ENCODE data around the gene ST3GAL3.
"Not testable (repeated sequence)": the region's sequence is repeated elsewhere in the genome, so short reads cannot be mapped to it uniquely, and the experiment has no call there.

Gene ST3GAL3

GRCh38 chr1:43832255-43832654 lies 124.9 kb downstream of the ST3GAL3 start:
- TF ChIP-seq ZNF274 (IDR thresholded peaks at IDR 0.05; ENCODE audit: low read depth, low read length): no peak
- Histone ChIP-seq H3K4me1 (ENCODE audit: insufficient read depth, insufficient read length) (peaks cover 19% of the 10 kb centered on the region), H3K9me3 (ENCODE audit: insufficient read depth, low read length) (no peaks in the 10 kb centered on the region), H3K36me3 (ENCODE audit: insufficient read depth, insufficient read length, low read length) (peaks cover 4% of the 10 kb centered on the region), H3K4me3 (ENCODE audit: insufficient read length, low read depth) (no peak overlapping the region), H3K9ac (ENCODE audit: insufficient read length, low read depth) (no peak overlapping the region), H3K27me3 (ENCODE audit: insufficient read depth, insufficient read length) (no peaks in the 10 kb centered on the region)
- DNase-seq (ENCODE audit: low read depth, low spot score): no peak

DNA sequence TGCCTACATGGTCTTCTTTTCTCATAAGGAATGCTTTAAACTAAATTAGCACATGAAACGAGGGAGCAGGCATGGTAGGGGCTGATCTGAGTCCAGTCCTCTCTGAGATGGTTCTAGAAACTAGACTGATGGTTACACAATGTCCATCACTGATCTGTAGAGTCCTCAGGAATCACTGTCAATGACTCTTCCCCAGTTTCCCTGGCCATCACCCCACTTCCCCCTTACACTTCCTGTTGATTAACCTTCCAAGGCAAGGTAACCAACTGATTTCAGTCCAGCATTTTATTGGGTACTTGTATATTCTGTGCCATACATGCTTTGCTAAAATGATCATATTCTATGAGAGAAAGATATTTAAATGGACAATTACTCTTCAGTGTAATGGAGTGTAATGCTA lies 125.7 kb downstream of the ST3GAL3 start:
- H3K9ac ChIP-seq (ENCODE audit: insufficient read length, low read depth): no peak overlapping the region
- TF ChIP-seq ZNF274 (IDR thresholded peaks at IDR 0.05; ENCODE audit: low read depth, low read length) (no peak), YY1 (IDR thresholded peaks at IDR 0.05; ENCODE audit: insufficient read depth, insufficient read length) (no peak), SUZ12 (IDR thresholded peaks at IDR 0.05; ENCODE audit: extremely low read depth, insufficient read depth, insufficient read length) (no peak)
- no peaks in the 10 kb centered on the region for H3K27me3 ChIP-seq (ENCODE audit: insufficient read depth, insufficient read length)
- no peak overlapping the region for H3K4me3 ChIP-seq (ENCODE audit: insufficient read length, low read depth)
- DNase-seq (ENCODE audit: low read depth, low spot score): no peak
- H3K4me1 ChIP-seq (ENCODE audit: insufficient read depth, insufficient read length): peaks cover 19% of the 10 kb centered on the region
- H3K9me3 ChIP-seq (ENCODE audit: insufficient read depth, low read length): no peaks in the 10 kb centered on the region
- peaks cover 5% of the 10 kb centered on the region for H3K36me3 ChIP-seq (ENCODE audit: insufficient read depth, insufficient read length, low read length)

GRCh38 chr1:43833902-43834279 lies 126.6 kb downstream of the ST3GAL3 start:
- H3K9me3 ChIP-seq (ENCODE audit: insufficient read depth, low read length); H3K36me3 ChIP-seq (ENCODE audit: insufficient read depth, insufficient read length, low read length); H3K4me3 ChIP-seq (ENCODE audit: insufficient read length, low read depth); H3K27me3 ChIP-seq (ENCODE audit: insufficient read depth, insufficient read length); DNase-seq (ENCODE audit: low read depth, low spot score); H3K9ac ChIP-seq (ENCODE audit: insufficient read length, low read depth): not testable (repeated sequence)
- peaks cover 19% of the 10 kb centered on the region for H3K4me1 ChIP-seq (ENCODE audit: insufficient read depth, insufficient read length)

DNA sequence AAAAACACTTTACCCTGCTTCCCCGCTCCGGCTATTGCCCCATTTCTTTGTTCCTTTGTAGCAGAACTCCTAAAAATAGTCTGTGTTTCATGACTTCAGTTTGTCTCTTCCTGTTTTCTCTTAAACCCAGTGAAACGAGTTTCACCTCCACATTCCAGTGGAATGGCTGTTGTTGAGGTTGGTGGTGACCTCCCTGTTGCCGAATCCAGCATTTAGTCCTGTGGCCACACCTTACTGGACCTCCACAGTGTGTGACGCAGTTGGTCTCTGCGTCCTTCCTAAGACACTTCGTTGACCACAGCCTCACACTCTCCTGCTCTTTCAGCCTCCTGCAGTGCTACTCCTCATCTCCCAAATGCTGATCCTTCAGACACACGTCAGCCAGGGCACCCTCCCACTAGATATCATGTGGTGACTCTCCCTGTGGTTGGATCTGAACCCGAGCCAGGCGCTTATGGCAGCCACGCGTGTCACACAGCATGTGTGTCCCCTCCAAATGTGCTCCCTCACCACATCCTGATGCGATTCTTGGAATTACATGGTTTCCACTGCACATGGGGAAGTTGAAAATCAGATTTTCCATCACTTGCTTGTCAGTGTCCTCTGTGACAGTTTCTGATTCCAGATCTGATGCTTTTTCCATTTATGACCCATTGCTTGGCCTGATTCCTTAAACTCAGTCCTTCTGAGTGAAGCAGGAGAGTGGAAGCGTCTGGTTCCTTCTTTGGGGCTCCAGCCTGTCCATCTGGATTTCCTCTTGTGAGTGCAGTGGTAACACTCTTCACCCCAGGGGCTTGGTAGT lies 127.1 kb downstream of the ST3GAL3 start:
- TF ChIP-seq SUZ12 (IDR thresholded peaks at IDR 0.05; ENCODE audit: extremely low read depth, insufficient read depth, insufficient read length): no peak
- no peak for TF ChIP-seq ZNF274 (IDR thresholded peaks at IDR 0.05; ENCODE audit: low read depth, low read length)
- TF ChIP-seq YY1 (IDR thresholded peaks at IDR 0.05; ENCODE audit: insufficient read depth, insufficient read length): no peak
- Histone ChIP-seq H3K4me3 (ENCODE audit: insufficient read length, low read depth) (no peak overlapping the region), H3K9ac (ENCODE audit: insufficient read length, low read depth) (no peak overlapping the region), H3K4me1 (ENCODE audit: insufficient read depth, insufficient read length) (peaks cover 19% of the 10 kb centered on the region), H3K36me3 (ENCODE audit: insufficient read depth, insufficient read length, low read length) (peaks cover 9% of the 10 kb centered on the region), H3K27me3 (ENCODE audit: insufficient read depth, insufficient read length) (no peaks in the 10 kb centered on the region), H3K9me3 (ENCODE audit: insufficient read depth, low read length) (no peaks in the 10 kb centered on the region)
- DNase-seq (ENCODE audit: low read depth, low spot score): no peak

- no peak overlapping the region for H3K4me3 ChIP-seq (ENCODE audit: insufficient read length, low read depth)
- peak; percentile 81 for DNase-seq (ENCODE audit: low read depth, low spot score)
- peaks cover 19% of the 10 kb centered on the region for H3K4me1 ChIP-seq (ENCODE audit: insufficient read depth, insufficient read length)
- H3K27me3 ChIP-seq (ENCODE audit: insufficient read depth, insufficient read length): no peaks in the 10 kb centered on the region
- H3K9ac ChIP-seq (ENCODE audit: insufficient read length, low read depth): no peak overlapping the region
- peaks cover 9% of the 10 kb centered on the region for H3K36me3 ChIP-seq (ENCODE audit: insufficient read depth, insufficient read length, low read length)
- no peaks in the 10 kb centered on the region for H3K9me3 ChIP-seq (ENCODE audit: insufficient read depth, low read length)
- TF ChIP-seq YY1 (IDR thresholded peaks at IDR 0.05; ENCODE audit: insufficient read depth, insufficient read length): no peak
- no peak for TF ChIP-seq SUZ12 (IDR thresholded peaks at IDR 0.05; ENCODE audit: extremely low read depth, insufficient read depth, insufficient read length)
- no peak for TF ChIP-seq ZNF274 (IDR thresholded peaks at IDR 0.05; ENCODE audit: low read depth, low read length)
These were observed 128.0 kb downstream of the ST3GAL3 start for GRCh38 chr1:43835082-43836021.

GRCh38 chr1:43836267-43836951 lies 129.1 kb downstream of the ST3GAL3 start:
- no peaks in the 10 kb centered on the region for H3K27me3 ChIP-seq (ENCODE audit: insufficient read depth, insufficient read length)
- DNase-seq (ENCODE audit: low read depth, low spot score): no peak
- no peaks in the 10 kb centered on the region for H3K9me3 ChIP-seq (ENCODE audit: insufficient read depth, low read length)
- H3K4me3 ChIP-seq (ENCODE audit: insufficient read length, low read depth): no peak overlapping the region
- peaks cover 9% of the 10 kb centered on the region for H3K36me3 ChIP-seq (ENCODE audit: insufficient read depth, insufficient read length, low read length)
- TF ChIP-seq SUZ12 (IDR thresholded peaks at IDR 0.05; ENCODE audit: extremely low read depth, insufficient read depth, insufficient read length): no peak
- TF ChIP-seq YY1 (IDR thresholded peaks at IDR 0.05; ENCODE audit: insufficient read depth, insufficient read length): no peak
- no peak for TF ChIP-seq ZNF274 (IDR thresholded peaks at IDR 0.05; ENCODE audit: low read depth, low read length)
- H3K9ac ChIP-seq (ENCODE audit: insufficient read length, low read depth): no peak overlapping the region
- peaks cover 24% of the 10 kb centered on the region for H3K4me1 ChIP-seq (ENCODE audit: insufficient read depth, insufficient read length)

DNA sequence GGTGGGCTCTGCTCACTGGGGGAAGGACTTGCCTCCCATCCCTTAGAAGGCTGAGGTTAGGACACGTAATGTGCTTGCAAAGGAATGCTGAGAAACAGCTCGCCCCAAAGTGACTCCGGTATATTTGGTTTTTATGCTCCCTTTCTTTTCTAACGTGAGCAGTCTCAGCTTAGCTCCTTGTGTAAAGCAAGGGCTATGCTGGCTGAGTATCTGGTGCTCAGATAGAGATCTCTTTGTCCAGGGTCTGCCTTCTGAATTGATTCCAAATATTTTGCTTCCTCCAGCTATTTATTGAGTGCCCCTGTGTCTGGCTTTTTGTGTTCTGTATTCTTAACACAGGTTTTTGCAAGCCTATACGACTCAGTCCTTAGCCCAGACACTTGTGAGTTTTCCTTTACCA lies 131.7 kb downstream of the ST3GAL3 start:
- Histone ChIP-seq H3K4me1 (ENCODE audit: insufficient read depth, insufficient read length) (peaks cover 24% of the 10 kb centered on the region), H3K9ac (ENCODE audit: insufficient read length, low read depth) (no peak overlapping the region), H3K27me3 (ENCODE audit: insufficient read depth, insufficient read length) (no peaks in the 10 kb centered on the region), H3K4me3 (ENCODE audit: insufficient read length, low read depth) (no peak overlapping the region), H3K9me3 (ENCODE audit: insufficient read depth, low read length) (peaks cover 12% of the 10 kb centered on the region; the same call in 1 of the 2 replicates), H3K36me3 (ENCODE audit: insufficient read depth, insufficient read length, low read length) (peaks cover 7% of the 10 kb centered on the region)
- no peak for DNase-seq (ENCODE audit: low read depth, low spot score)
- TF ChIP-seq SUZ12 (IDR thresholded peaks at IDR 0.05; ENCODE audit: extremely low read depth, insufficient read depth, insufficient read length) (no peak), YY1 (IDR thresholded peaks at IDR 0.05; ENCODE audit: insufficient read depth, insufficient read length) (no peak), ZNF274 (IDR thresholded peaks at IDR 0.05; ENCODE audit: low read depth, low read length) (no peak)

All from NT2/D1 (cell line).